HG03575 (cell line): ENCODE results near the gene TMEM115.

Source experiments
- ATAC-seq: cut with Tn5 transposase; IDR thresholded peaks from one replicate; pipeline ENCODE4 v1.9.1; 2021; ENCODE audit not compliant: unreplicated experiment, insufficient number of reproducible peaks, low FRiP score; ENCODE audit errors: extremely low read depth

TMEM115 gene, protein sequence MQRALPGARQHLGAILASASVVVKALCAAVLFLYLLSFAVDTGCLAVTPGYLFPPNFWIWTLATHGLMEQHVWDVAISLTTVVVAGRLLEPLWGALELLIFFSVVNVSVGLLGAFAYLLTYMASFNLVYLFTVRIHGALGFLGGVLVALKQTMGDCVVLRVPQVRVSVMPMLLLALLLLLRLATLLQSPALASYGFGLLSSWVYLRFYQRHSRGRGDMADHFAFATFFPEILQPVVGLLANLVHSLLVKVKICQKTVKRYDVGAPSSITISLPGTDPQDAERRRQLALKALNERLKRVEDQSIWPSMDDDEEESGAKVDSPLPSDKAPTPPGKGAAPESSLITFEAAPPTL

DNA sequence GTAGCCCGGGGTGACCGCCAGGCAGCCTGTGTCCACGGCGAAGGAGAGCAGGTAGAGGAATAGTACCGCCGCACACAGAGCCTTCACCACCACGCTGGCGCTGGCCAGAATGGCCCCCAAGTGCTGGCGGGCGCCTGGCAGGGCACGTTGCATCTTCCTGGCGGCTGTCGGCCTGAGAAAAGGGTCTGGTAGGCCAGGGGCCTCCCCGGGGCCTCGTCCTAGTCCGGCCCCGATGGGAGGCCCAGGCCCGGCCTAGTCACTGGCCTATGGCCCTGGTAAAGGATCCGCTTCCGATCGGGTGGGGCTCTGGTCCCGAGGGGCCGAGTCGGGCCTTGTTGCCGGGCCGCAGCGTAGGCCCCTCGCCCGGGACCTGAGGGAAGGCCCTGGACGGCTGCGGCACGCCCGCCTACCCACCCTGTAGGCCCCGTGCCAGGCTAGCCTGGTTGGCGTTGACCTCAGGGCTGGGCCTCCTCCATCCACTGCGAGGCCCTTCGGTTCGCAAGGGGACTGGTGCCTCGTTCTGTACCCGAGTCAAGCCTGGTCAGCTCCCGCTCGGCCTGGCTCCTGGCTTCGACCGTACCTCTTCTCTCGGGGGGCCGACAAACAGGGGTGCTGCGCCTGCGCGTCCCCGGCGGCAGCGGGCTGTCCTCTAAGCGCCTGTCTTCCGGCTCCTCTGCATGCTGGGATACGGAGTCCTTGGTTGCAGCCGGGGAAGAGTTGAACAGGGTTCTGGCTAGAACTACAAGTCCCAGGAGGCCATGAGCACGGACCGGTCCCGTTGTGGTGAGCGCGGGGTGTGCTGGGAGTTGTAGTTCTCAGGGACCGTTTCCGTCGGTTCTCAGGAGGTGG lies at the start of gene TMEM115:
Gene TMEM115 (minus strand): TSS at position 611 of the 849 bp plus-strand sequence. CDS start 458 bp downstream, at position 153.
- ATAC-seq, result peak; percentile 90

DNA sequence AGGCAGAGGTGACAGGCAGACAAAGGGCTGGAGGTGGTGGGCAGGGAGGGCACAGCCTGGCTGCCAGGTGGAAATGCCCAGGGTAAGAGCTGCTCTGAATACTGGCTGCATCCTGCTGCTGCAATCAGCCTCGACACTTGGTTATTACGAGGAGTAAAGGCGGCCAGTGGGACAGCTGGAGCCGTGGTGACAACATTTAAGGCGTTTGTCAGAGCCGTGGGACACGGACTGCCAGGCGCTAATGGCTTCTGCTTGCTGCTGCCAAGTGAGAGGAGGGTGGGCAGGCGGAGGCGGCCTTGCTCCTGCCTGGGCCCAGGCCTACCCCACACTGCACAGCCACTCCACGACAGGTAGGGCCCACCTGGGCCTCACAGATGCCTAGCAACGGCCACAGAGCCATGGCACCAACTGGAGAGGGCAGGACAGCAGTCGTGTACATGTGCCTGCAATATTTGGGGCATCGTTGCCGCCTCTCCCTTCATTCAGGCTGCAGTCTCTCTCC lies 49.2 kb upstream of the TMEM115 start:
- no peak for ATAC-seq

DNA sequence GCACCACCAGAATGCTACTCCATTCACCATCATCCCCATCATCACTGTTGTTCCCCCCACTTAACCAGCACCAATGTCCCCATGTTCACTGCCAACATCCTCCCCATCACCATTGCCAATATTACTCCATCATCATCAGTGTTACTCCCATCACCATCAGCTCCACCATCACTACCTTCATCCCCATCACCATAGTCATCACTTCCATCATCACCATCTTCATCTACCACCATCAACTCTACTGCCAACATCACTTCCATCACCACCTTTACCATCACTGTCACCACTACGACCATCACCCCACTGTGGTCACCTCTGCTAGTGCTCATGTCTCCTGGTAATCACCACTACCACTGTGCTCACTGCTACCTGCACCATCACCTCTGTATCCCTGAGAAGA lies 47.2 kb upstream of the TMEM115 start:
- no peak for ATAC-seq

DNA sequence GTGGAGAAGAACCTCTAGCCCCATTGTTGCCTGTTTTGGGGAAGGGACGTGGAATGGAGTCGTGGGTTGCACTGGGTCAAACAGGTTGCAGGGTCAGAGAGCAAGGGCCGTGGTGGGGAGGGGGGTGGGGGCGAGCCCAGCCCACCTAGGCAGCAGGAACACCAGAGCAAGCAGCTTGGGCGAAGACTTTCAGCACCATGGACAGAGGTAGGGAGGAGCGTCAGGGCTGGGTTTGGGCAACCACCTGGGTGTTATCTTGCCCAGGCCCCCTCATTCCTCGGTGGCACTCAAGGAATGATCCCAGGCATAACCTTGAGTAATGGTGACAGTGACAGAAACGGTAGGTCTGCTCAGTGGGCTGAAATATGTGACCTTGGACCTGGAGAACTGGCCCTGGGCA lies 45.9 kb upstream of the TMEM115 start:
- no peak for ATAC-seq

DNA sequence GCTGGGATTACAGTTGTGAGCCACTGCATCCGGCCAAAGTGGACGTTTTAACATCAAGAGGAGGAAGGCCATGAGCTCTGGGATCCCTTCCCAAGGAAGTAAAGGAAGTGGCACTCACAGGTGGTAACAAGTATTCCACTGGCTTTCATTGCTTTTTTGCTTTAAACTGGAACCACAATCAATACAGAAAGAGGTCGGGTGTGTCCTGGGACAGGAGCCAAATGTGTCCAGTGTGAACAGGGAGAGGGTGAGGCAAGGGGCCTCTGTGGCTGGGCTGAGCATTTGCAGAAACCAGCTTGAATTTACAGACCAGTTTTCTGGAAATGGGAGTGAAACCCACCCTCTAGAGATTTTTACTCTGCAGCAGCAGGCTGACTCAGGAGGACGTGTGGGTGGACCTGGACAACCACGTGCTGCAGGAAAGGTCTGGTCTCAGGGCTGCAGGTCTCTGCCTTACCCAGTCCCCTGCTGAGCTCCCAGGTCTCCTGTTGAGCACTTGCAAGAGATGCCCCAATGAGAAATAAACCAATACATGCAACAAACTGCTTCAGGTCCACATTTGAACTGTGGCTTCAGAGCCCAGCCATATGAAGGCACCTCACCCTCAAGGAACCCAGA lies 42.8 kb upstream of the TMEM115 start:
- no peak for ATAC-seq

DNA sequence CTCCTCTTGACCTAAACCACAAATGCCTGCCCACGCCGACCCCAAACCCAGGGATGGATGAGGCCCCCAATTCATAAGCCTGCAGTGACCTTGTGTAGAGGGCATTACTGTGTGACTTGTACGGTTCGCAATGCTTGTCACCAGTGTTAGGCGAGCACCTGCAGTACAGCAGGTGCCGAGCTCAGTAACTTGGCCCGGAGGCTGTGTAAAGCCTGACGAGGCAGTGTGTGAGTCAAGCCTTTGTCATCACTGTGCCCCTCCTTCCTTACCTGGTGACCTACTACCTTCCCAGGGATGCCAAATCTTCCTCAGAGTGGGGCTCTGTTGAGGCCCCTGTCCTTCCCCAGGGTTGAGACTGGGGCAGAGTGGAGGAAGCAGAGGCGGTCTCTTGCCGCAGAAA lies 37.2 kb upstream of the TMEM115 start:
- no peak for ATAC-seq

DNA sequence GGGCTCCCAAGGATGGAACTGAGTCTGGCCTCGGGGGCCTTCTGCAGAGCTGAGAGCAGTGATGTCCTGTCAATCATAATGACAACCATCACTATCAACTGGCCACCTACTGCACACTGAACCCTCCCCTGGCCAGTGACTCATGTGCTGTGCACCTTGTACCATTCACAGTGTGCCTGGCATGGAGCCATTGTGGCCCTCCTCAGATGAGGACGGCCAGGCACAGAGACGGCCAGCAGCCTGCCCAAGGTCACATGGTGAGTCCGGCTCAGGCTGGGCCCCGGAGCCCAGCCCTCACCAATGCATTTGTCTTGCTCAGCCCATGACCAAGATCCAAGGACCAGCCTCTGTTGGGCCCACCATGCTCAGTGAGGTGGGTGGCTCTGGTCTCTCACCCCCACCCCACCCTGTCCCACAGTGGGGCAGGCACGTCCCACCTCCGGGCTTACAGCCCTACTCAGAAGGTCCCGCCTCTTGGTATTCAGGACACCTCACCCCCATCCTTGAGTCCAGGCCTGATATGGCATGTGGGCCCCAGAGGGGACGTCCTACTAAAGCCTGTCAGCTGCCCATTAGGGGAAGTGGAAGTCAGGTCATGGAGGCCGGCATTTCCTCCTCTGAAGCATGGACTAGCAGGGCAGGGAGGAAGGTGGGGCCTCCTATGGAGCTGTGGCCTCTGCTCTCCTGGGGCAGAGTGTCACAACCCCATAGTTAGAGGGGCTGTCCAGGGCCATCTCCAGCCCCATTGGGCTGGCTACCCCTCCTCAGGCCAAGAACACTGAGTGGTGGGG lies 35.9 kb upstream of the TMEM115 start:
- ATAC-seq, result no peak

DNA sequence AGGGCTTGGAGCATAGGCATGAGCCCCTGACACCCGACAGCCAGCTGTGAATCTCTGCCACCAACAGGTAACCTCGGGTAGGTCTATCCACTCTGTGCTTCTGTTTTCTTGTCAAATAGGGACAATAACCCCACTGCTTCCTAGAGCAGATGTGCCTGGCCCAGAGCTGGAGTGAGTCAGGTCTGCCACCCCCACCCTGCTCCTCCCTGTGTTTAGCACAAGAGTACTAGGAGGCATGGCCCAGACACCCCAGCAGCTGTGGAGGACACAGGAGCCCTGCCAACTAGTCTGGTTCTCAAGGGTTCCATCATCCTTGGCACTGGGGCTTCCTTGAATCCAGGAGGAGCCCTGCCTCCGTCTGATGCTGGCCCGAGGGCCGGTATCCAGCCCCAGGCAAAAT lies 33.7 kb upstream of the TMEM115 start:
- no peak for ATAC-seq

DNA sequence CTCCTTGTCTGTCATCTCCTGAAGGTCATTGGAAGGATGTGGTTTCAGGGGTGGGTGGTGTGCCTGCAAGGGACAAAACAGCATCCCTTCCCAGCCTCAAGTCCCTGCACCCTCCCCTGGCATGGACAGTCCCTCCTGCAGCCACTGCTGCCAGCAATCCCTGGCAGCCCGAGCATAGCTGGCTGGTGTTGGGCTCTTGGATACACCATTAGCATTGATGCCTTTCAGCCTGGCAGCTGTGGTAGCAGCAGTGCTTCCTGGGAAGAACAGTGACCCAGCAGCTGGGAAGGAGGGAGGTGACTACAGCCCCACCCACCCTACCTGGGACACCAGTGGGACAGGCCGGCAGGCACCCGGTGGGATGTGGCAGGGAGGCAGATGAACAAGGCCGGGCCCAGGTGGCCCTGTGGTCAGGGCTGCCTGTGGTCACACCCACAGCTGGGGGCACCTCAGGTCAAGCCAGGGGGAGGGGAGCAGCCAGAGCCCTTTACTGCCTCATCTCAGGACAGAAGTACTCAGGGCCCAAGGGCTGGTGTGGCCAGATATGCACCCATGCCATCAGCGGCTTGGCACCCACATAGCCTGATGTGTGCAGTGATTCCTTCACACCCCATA lies 32.9 kb upstream of the TMEM115 start:
- no peak for ATAC-seq

DNA sequence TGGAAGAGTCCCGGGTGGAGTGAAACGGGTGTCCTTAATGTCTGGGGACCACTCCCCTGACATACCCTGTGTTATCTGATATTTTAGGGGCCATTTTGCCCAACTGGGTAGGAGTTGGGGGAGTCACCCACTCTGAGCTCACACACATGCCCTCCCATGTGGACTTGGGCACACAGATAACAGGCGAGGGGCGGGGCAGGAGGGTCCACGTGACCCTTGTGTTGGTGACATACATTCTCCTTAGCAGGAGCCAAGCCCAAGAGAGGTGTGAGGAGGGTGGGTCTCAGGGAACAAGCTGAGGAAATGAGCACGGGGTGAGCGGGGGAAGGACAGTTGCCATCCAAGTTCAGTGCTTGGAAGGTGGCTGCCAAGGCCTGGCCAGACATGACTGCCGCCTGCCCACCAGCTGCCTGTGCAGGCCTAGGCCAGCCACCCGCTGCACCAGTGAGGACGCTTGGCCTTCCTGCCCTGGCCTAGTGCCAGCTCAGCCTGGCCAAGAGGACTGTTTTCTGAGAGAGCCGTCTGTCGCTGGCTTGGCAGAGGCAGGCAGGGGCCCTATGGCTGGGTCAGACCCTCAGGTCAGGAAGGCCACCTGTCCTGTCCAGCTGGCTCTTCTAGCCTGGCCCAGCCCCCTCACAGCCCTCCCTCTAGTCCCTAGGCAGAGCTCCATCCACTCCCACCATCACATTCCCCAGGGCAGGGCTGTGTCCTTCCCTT lies 31.3 kb upstream of the TMEM115 start:
- no peak for ATAC-seq

DNA sequence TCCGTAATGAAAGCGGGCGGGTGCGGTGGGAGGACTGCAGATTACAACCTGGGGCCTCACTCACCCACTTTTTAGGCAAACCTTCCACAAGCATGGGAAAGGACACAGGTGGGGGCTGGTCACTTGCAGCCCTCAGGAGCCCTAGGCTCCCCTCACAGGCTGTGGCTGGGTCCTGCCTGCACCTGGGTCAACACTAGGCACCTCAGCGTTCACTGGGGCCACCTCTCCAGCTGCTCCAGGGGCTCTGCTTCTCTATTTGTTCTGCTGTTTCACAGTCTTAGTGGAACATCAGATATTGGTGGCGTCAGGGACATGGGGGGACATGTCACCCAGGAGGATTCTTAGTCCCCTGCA lies 30.1 kb upstream of the TMEM115 start:
- ATAC-seq, result no peak

DNA sequence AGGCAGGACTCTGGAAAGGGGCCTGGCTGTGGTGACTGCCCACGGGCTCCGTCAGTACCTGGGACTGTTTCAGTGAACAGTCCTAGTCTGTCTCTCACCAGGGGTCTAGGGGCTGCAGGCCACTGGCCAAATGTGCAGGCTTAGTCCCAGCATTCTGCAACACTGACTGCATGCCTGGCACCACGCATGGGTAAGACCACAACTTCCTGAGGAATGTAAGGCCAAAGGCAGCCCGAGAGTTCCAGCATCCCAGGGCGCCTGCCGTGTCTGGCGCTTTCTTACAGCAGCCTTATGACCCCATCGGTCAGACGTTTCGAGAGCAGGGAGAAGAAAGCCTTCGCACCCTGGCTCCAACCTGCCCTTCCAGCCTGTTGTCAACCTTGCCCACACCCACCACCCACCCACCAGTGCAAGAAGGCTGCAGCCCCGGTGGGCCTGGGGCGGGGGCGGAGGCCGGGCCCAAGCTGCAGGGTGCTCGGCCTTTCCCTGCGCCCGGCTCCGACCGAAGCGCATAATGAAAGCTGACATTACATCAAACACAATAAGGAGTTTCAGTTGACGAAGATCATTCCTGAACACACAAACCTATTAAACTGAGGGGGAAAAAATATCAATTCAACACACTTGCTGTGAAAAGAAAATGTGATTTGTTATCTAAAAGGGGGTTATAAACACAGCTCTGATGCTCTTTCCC lies 29.5 kb upstream of the TMEM115 start:
- ATAC-seq, result no peak

DNA sequence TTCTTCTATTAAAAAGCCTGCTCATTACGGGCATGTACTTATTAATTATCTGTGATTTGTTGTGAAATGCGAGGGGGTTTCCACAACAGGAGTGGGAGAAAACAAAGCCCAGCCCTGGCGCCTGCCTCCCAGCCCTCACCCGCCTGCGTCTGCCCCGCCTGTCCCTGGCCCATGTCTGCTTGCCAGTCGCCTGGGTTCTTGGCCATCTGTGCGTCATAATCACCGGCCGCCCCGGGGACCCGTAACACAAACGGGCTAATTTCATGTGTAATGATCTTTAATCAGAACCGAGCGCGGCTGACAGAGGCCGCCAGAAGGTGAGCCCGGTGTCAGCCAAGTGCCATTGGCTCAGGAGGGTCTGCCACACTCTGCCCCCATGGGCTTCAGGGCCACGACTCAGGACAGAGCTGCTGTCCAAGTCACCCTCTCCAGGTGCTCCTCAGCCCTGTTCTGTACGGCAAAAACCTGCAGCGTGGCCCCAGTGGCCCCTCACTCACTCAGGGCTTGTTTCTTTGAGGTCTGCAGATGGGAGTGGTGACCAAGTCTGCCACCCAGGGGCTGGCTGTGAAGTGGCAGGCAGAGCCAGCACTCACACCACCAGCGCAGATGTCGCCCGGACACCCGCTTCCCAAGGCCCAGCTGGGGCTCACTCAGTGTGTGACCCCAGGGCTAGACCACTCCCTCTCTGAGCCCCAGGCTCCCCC lies 28.8 kb upstream of the TMEM115 start:
- ATAC-seq, result no peak

DNA sequence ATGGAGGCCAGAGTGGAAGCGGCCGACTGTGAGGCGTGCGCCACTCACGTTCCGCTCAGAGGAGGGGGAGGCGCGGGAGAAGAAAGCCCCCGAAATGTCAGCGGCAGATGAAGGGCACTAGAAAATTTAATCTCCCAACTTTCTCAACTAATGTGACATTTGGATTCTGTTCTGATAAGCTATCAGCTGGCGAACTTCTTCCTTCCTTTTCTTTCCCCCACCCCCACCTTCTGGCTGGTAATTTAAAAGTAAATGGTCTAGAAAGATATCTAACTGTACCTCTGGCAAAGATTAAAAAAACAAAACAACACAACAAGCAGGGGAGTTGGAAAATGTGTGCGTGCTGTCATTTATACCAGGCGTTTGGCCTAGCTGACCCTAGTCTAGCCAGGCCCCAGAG lies 26.4 kb upstream of the TMEM115 start:
- no peak for ATAC-seq

DNA sequence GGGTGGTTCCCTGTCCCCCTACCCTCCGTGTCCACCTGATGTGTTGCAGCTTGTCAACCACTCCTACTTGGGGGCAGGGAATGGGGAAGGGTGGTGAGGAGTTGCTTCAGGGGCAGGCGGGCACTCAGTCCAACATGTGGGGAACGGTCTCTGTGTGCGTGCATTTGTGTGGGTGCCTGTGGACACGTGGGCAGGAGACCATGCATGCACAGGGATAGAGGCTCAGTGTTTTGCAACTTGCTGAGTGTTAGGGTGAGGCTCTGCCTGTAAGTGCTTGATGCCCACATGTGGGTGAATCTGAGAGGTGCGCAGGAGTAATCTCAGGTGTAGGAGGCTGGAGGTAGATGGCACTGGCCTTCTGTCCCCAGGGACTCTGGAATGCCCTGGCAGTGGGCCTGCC lies 24.4 kb upstream of the TMEM115 start:
- no peak for ATAC-seq

DNA sequence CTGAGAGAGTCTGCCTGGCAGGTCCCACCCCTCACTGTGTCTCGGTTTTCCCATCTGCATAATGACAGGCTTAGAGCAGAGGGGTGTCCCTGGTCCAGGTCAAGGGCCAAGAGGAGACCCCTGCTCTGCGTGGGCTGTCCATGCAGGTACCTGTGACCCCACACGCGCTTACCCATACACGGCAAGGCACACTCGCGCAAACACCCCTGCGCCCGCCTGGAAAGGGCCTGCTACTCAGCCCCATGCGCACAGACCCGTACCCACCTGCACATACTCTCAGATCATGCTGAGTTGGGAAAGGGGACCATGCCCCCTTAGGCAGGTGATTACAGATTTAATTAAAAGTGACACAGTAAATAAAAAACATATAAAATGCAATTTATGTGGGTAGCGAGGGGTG lies 23.4 kb upstream of the TMEM115 start:
- ATAC-seq, result no peak

DNA sequence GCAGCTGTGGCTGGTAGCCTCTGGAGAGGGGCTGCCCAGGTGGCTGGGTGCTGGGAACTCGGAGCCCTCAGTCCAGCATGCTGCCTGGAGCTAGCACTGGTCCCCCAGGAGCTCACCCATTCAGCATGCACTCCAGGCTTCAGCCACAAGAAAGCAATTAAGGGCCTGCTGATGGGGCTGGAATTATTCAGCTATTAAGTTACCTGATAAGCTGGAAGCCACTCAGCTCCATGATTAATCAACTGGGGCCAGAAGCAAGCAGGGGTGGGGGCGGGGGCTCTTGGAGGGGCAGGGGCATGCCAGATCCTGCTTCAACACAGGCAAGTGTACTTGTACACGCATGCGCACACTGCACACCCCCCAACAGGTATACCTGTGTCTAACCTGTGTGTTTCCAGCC lies 22.1 kb upstream of the TMEM115 start:
- no peak for ATAC-seq
